ENCODE measurements around the gene PALLD. TPM values are rescaled to one million over a fixed set of nuclear protein-coding genes. Genes with fewer than 3 reads are reported as not detected.
A peak's percentile ranks its signal among the peaks of the same experiment; 100 is the strongest.

The PALLD gene
- total and polyA plus RNA-seq, 2 donors (not counting 3 experiments of a cell fraction or from before 2014, with no cell fraction given), result 13.4 to 48.2 TPM

DNA sequence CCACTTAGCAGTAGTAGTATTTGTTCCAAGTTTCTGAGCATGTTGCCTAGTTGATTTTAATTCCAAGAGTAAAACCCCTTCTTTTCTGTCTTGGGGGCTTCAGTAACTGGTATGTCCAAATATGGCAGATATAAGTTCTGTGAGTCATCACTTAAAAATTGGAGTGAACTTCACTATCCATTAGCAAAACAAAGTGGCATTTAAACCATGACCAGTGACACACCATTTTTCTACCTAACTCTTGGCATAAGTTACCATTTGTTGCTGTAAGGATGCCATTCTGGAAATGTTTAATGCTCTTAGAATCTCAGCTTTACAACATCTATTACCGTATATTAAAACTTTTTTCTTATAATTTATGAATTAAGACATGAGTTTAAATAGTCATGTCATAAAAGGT, 411.2 kb downstream of the PALLD start:
- H3K27ac ChIP-seq (ENCODE audit: insufficient read depth, low read depth, low read length), result no peak overlapping the region
- no peaks in the 10 kb centered on the region for H3K4me1 ChIP-seq (ENCODE audit: control insufficient read depth, extremely low read depth, insufficient read depth, low read length)
- no peak overlapping the region for H3K9ac ChIP-seq (replicated peaks; ENCODE audit: extremely low read depth, insufficient read depth, low read length)
- no peaks in the 10 kb centered on the region for H3K27me3 ChIP-seq (ENCODE audit: control insufficient read depth in 2 of 2, insufficient read depth in 2 of 2, low read length in 2 of 2)
- TF ChIP-seq JUN (IDR thresholded peaks at IDR 0.05; ENCODE audit: borderline replicate concordance, insufficient read depth, insufficient read length, low read depth) (peak; percentile 34), MYC (IDR thresholded peaks at IDR 0.05; ENCODE audit: low read depth, low read length) (no peak), EZH2 (IDR thresholded peaks at IDR 0.05; ENCODE audit: borderline replicate concordance, low read depth, low read length, severe bottlenecking) (no peak), POLR2AphosphoS5 (IDR thresholded peaks at IDR 0.05; ENCODE audit: insufficient read depth, low read depth, low read length) (no peak), POLR2A (IDR thresholded peaks at IDR 0.05; ENCODE audit: low read depth, low read length) (no peak), GATA2 (IDR thresholded peaks at IDR 0.05; ENCODE audit: insufficient read depth, insufficient read length, low read depth, low read length) (no peak), FOS (IDR thresholded peaks at IDR 0.05; ENCODE audit: borderline replicate concordance, insufficient read depth, low read length) (no peak)
- TF ChIP-seq, protein P1, sequence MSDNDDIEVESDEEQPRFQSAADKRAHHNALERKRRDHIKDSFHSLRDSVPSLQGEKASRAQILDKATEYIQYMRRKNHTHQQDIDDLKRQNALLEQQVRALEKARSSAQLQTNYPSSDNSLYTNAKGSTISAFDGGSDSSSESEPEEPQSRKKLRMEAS (IDR thresholded peaks at IDR 0.05; ENCODE audit: insufficient read depth, insufficient read length), result no peak
- TF ChIP-seq, protein P2, sequence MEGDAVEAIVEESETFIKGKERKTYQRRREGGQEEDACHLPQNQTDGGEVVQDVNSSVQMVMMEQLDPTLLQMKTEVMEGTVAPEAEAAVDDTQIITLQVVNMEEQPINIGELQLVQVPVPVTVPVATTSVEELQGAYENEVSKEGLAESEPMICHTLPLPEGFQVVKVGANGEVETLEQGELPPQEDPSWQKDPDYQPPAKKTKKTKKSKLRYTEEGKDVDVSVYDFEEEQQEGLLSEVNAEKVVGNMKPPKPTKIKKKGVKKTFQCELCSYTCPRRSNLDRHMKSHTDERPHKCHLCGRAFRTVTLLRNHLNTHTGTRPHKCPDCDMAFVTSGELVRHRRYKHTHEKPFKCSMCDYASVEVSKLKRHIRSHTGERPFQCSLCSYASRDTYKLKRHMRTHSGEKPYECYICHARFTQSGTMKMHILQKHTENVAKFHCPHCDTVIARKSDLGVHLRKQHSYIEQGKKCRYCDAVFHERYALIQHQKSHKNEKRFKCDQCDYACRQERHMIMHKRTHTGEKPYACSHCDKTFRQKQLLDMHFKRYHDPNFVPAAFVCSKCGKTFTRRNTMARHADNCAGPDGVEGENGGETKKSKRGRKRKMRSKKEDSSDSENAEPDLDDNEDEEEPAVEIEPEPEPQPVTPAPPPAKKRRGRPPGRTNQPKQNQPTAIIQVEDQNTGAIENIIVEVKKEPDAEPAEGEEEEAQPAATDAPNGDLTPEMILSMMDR (IDR thresholded peaks at IDR 0.05; ENCODE audit: extremely low read depth in 1 of 2, insufficient read depth in 1 of 2, low read depth in 1 of 2, low read length in 2 of 2), result no peak
- DNase-seq (ENCODE audit: low read depth, low spot score) (no peak), FAIRE-seq (no peak)
- no peaks in the 10 kb centered on the region for H3K9me3 ChIP-seq (replicated peaks; ENCODE audit: control insufficient read depth, insufficient read depth, low read length)
- H2AFZ ChIP-seq (ENCODE audit: low read depth, low read length), result no peak overlapping the region
- H3K4me3 ChIP-seq (replicated peaks in 1 of 3; ENCODE audit: insufficient read depth in 1 of 3, low read depth in 1 of 3, low read length in 3 of 3), result no peak overlapping the region
- H3K36me3 ChIP-seq (ENCODE audit: control insufficient read depth in 2 of 2, extremely low read depth in 1 of 2, insufficient read depth in 2 of 2, low read length in 2 of 2), result peaks cover 4 to 8% of the 10 kb centered on the region in 2 experiments
- H3K4me2 ChIP-seq (ENCODE audit: insufficient read depth, low read length), result no peak overlapping the region
- H3K9me1 ChIP-seq (replicated peaks; ENCODE audit: control insufficient read depth, extremely low read depth, insufficient read depth, low read length), result no peaks in the 10 kb centered on the region
- no peaks in the 10 kb centered on the region for H3K79me2 ChIP-seq (ENCODE audit: control insufficient read depth, insufficient read depth, low read length)
- intact Hi-C loops (cut with micrococcal nuclease), result no loop called here
- ChIA-PET POLR2A (no interaction called here), CTCF (interaction anchor here (1.3 kb wide), 1 partner anchor 10 kb away, joined by 4 read pairs; no protein-coding TSS in a partner anchor)
- no peaks in the 10 kb centered on the region for H4K20me1 ChIP-seq (replicated peaks; ENCODE audit: control insufficient read depth, extremely low read depth, insufficient read depth, low read length)
- dilution Hi-C loops (cut with MboI; ENCODE audit: extremely low pct_ligation_motif_present, low sequenced_read_pairs), result loop anchor here (25.0 kb wide), 2 partner anchors 321 to 396 kb away; no protein-coding TSS in a partner anchor
- BruUV-seq (replicated peaks), result no TSS peak

Measured in endothelial cell of umbilical vein (primary cell).